Thyroid gland (tissue), 4 donors: Measurements from ENCODE around the gene WDR93. TPM values are rescaled to one million over a fixed set of nuclear protein-coding genes. Genes with fewer than 3 reads are reported as not detected.

Experiments
- DNase-seq, 2 donors: peaks; one replicate each; pipeline ENCODE4 v3.0.0-alpha.2; 2019
- H3K27ac ChIP-seq, 3 donors: fragments of 200-600 bp; sonication (generic); 1 replicate in 2 of 3; 2 replicates in 1 of 3; pipeline ENCODE4 v1.5.1; 2016 to 2019; ENCODE audit warnings: mild to moderate bottlenecking in 1 of 3, moderate library complexity in 1 of 3
- H3K27me3 ChIP-seq: fragments of 200-600 bp; sonication (generic); one replicate; pipeline ENCODE4 v1.5.1; 2019
- H3K36me3 ChIP-seq, 2 donors: fragments of 200-600 bp; sonication (generic); one replicate each; pipeline ENCODE4 v1.5.1; 2016 to 2019
- H3K4me1 ChIP-seq, 2 donors: fragments of 200-600 bp; sonication (generic); one replicate each; pipeline ENCODE4 v1.5.1; 2017 to 2019
- H3K4me3 ChIP-seq, 3 donors: fragments of 200-600 bp; sonication (generic); replicated peaks in 1 of 3; 1 replicate in 2 of 3; 2 replicates in 1 of 3; pipeline ENCODE4 v1.5.1; 2016; ENCODE audit warnings: mild to moderate bottlenecking in 1 of 3
- H3K9me3 ChIP-seq: fragments of 200-600 bp; sonication (generic); one replicate; pipeline ENCODE4 v1.5.1; 2017
- POLR2A ChIP-seq, 2 donors: fragments of 450-650 bp; IDR thresholded peaks; one replicate each; pipeline ENCODE4 v1.6.1; 2017; ENCODE audit warnings: antibody characterized with exemption in 2 of 2, mild to moderate bottlenecking in 2 of 2, moderate library complexity in 1 of 2
- WGBS, 2 donors: methylation state at CpG; one replicate each; pipeline ENCODE4 v1.1.5; 2017; 5-methylcytosine and 5-hydroxymethylcytosine counted together
- intact Hi-C: fragments of 100-400 bp; cut with DNase I; formaldehyde crosslinking; loops from one replicate; pipeline ENCODE4 v1.15.1; 2023
- total RNA-seq, 4 donors: library from RNA; depleted of rRNA; stranded (reverse); fragments of >200 nt; gene quantifications; one replicate each; pipeline ENCODE4 v1.2.3, GENCODE V29; 2016
- TF ChIP-seq, protein P1 (sequence below), 6 experiments: fragments of 200-600 bp in 3 of 6; fragments of 450-650 bp in 3 of 6; sonication (generic) in 3 of 6; IDR thresholded peaks; one replicate each; pipeline ENCODE4 v1.5.1; 2016 to 2019; ENCODE audit warnings: antibody characterized with exemption in 6 of 6, mild to moderate bottlenecking in 2 of 6, inconsistent platforms in 1 of 6, moderate library complexity in 1 of 6

The WDR93 gene
- total RNA-seq, 4 donors from 2014 or later: 1.1 to 2.3 (median 2.3) TPM

DNA sequence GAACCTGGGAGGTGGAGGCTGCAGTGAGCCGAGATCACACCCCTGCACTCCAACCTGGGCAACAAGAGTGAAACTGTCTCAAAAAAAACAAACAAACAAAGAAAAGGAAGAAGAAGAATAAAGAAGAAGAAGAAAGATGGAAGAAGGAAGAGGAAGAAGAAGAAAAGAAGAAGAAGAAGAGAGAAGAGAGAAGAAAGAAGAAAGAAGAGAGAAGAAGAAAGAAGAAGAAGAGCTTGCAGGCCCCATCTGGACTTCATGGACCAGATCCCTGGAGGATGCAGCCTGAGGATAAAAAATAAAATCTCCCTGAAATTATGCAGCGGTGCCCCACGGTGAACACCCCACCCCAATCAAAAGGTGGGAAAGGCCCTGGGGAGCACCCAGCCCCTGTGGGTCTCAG lies 69.2 kb downstream of the WDR93 start:
- no peak overlapping the region for H3K27ac ChIP-seq
- intact Hi-C loops: loop anchor here (5.0 to 10.0 kb wide), 2 partner anchors 117 to 325 kb away; no protein-coding TSS in a partner anchor
- WGBS, 2 donors: 82 to 86% methylated on average over 3 of the region's 3 CpGs

DNA sequence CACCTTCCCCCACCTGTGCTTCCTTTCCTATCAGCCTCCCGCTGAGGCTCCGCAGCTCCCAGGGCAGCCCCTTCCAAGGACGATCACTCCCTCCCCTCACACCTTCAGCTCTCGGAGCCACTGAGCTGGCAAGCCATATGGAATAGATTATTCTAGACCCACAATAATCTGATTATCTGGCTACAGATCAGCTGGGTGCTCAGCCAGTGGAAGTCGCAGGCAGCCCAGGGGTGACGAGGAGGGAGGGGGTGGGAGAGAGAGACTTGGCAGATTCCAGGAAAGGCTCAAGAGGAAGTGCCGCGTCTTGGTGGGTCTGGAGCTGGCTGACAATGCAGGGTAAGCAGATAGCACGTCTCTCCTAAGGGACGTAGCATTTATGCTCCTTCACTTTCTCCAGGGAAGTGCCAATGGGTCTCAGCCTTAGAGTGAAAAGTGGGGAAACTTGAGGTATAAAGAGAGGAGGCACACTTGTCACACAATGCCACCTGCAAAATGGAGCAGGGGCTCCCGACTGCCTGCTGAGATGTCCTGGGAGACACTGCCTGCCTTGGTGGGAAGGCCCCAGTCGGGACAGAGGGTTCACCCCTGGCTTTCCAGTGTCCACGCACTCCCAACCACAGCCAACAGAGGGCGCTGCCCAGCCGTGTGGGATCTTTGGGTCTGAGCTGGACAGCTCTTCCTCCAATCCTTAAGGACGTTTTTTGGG lies 69.8 kb downstream of the WDR93 start:
- TF ChIP-seq, protein P1, sequence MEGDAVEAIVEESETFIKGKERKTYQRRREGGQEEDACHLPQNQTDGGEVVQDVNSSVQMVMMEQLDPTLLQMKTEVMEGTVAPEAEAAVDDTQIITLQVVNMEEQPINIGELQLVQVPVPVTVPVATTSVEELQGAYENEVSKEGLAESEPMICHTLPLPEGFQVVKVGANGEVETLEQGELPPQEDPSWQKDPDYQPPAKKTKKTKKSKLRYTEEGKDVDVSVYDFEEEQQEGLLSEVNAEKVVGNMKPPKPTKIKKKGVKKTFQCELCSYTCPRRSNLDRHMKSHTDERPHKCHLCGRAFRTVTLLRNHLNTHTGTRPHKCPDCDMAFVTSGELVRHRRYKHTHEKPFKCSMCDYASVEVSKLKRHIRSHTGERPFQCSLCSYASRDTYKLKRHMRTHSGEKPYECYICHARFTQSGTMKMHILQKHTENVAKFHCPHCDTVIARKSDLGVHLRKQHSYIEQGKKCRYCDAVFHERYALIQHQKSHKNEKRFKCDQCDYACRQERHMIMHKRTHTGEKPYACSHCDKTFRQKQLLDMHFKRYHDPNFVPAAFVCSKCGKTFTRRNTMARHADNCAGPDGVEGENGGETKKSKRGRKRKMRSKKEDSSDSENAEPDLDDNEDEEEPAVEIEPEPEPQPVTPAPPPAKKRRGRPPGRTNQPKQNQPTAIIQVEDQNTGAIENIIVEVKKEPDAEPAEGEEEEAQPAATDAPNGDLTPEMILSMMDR (IDR thresholded peaks at IDR 0.05): peak; percentile 85 to 97 (median 90)
- TF ChIP-seq POLR2A (IDR thresholded peaks at IDR 0.05): no peak
- Histone ChIP-seq H3K4me1 (peaks cover 0 to 2% of the 10 kb centered on the region in 2 donors), H3K27ac (no peak overlapping the region), H3K4me3 (no peak overlapping the region), H3K36me3 (no peaks in the 10 kb centered on the region), H3K27me3 (no peaks in the 10 kb centered on the region), H3K9me3 (no peaks in the 10 kb centered on the region)
- intact Hi-C loops: loop anchor here (5.0 to 10.0 kb wide), 2 partner anchors 117 to 324 kb away; no protein-coding TSS in a partner anchor
- 38 to 42% methylated on average over 13 to 16 of the region's 16 CpGs for WGBS, 2 donors
- DNase-seq: peak; percentile 74 to 84

More for the DNA sequence above, 69.2 kb downstream of the WDR93 start:
- H3K36me3 ChIP-seq: no peaks in the 10 kb centered on the region
- peaks cover 0 to 8% of the 10 kb centered on the region in 2 donors for H3K4me1 ChIP-seq
- TF ChIP-seq, protein P1 (IDR thresholded peaks at IDR 0.05): no peak
- TF ChIP-seq POLR2A (IDR thresholded peaks at IDR 0.05): no peak
- H3K27me3 ChIP-seq: no peaks in the 10 kb centered on the region
- no peak overlapping the region for H3K4me3 ChIP-seq
- no peak for DNase-seq
- no peaks in the 10 kb centered on the region for H3K9me3 ChIP-seq

DNA sequence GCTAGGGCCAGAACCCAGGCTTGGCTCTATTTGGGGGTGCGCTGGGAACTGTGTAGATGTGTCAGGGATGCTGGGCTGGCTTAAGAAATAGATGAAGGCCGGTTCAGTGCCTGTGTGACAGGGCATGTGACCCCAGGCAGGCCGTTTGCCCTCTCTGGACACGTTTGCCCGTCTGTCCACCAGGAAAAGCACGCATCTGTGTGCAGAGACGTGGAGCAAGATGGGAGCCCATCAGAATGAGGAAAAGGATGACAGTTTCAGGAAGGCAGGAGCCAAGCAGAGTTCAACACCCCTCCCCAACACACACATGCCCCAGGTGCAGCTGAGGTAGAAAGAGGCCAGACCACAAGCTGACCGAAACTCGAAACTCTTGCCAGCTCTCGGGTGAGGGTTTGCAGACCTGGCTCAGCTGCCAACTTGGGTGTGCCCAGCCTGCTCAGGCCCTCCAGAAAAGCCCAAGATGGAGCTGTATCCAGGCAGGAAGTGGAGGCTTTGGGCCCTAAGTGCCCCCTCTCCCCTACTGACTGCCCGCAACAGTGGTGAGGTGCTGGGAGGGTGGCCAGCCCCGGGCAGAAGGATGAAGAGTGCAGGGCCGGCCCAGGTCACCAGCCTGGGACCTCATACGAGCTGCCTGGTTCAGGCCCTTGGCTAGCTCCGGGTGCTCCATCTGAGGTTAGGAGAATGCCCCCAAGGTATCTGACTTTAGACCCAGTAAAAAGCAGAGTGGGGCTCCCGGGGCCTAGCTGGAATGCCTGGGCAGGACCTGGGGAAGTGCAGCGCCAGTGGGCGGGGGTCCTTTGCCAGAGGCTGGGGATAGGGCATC lies 70.6 kb downstream of the WDR93 start:
- H3K9me3 ChIP-seq: no peaks in the 10 kb centered on the region
- intact Hi-C loops: loop anchor here (5.0 to 10.0 kb wide), 2 partner anchors 116 to 324 kb away; no protein-coding TSS in a partner anchor
- no peaks in the 10 kb centered on the region for H3K27me3 ChIP-seq
- no peak overlapping the region for H3K27ac ChIP-seq
- no peak overlapping the region for H3K4me3 ChIP-seq
- DNase-seq: peak; percentile 35 to 45
- WGBS, 2 donors: 59 to 65% methylated on average over 15 to 18 of the region's 18 CpGs
- no peaks in the 10 kb centered on the region for H3K36me3 ChIP-seq
- no peak for TF ChIP-seq POLR2A (IDR thresholded peaks at IDR 0.05)
- TF ChIP-seq, protein P1 (IDR thresholded peaks at IDR 0.05): no peak
- H3K4me1 ChIP-seq: no peaks in the 10 kb centered on the region

DNA sequence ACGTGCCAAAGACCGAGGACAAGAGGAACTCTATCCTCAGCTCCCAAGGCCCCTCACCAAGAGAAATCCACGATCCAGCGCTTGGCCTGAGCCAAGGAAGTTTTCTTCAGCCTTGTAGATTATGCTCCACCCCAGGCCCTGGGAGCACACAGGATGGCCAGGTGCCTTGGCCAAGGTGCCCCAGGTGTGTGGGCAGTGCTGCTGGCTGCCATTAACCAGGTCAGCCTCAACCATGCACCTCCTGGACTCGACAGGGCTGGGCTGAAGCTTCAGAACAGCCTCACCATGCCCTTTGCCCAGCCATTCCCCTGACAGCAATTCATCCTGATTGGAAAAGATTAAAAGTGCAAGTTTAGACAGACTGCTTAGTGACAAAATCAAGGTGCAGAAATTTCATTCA lies 71.3 kb downstream of the WDR93 start:
- Histone ChIP-seq H3K27me3 (no peaks in the 10 kb centered on the region), H3K4me3 (no peak overlapping the region), H3K36me3 (no peaks in the 10 kb centered on the region), H3K27ac (no peak overlapping the region), H3K4me1 (peaks cover 0 to under 1% of the 10 kb centered on the region in 2 donors), H3K9me3 (no peaks in the 10 kb centered on the region)
- WGBS, 2 donors: 83 to 87% methylated on average over 5 of the region's 5 CpGs
- DNase-seq: no peak
- intact Hi-C loops: loop anchor here (5.0 to 10.0 kb wide), 2 partner anchors 115 to 323 kb away; no protein-coding TSS in a partner anchor
- TF ChIP-seq, protein P1 (IDR thresholded peaks at IDR 0.05): no peak
- no peak for TF ChIP-seq POLR2A (IDR thresholded peaks at IDR 0.05)
